ENCODE data around the gene CARNS1.

- TF ChIP-seq CTCF (IDR thresholded peaks at IDR 0.05; ENCODE audit: insufficient read depth, low read length, poor library complexity, severe bottlenecking) (no peak), EZH2phosphoT487 (conservative IDR thresholded peaks at IDR 0.05; ENCODE audit: low read length) (no peak)
These were observed 13.8 kb upstream of the CARNS1 start, which contains the start of gene PPP1CA for GRCh38 chr11:67401495-67402191.

All from SU-DHL-6 (cell line).